ENCODE measurements around the gene DGAT2L6.
"Not testable (repeated sequence)": the region's sequence is repeated elsewhere in the genome, so short reads cannot be mapped to it uniquely, and the experiment has no call there.

The DGAT2L6 gene

GRCh38 chrX:70196961-70197720 is 19.9 kb downstream of the DGAT2L6 start:
- H3K9me3 ChIP-seq (ENCODE audit: control insufficient read depth, low read length) = no peaks in the 10 kb centered on the region
- WGBS, 2 experiments = 21 to 25% methylated on average over 9 to 10 of the region's 12 CpGs
- H3K27me3 ChIP-seq (ENCODE audit: control insufficient read depth, insufficient read depth, low read length, poor library complexity, severe bottlenecking) = no peaks in the 10 kb centered on the region
- no peaks in the 10 kb centered on the region for H3K4me1 ChIP-seq (ENCODE audit: control insufficient read depth, insufficient read depth, low read length)
- H3K27ac ChIP-seq (ENCODE audit: insufficient read depth, low read depth, low read length, poor library complexity, severe bottlenecking) = no peak overlapping the region
- H3K36me3 ChIP-seq (ENCODE audit: control insufficient read depth, insufficient read depth, low read length) = no peaks in the 10 kb centered on the region
- H3K4me3 ChIP-seq (ENCODE audit: insufficient read depth, low read depth, low read length) = no peak overlapping the region

- no peak overlapping the region for H3K4me3 ChIP-seq (ENCODE audit: insufficient read depth, low read depth, low read length)
- H3K27ac ChIP-seq (ENCODE audit: insufficient read depth, low read depth, low read length, poor library complexity, severe bottlenecking) = no peak overlapping the region
- H3K9me3 ChIP-seq (ENCODE audit: control insufficient read depth, low read length) = no peaks in the 10 kb centered on the region
- WGBS, 2 experiments = 94 to 96% methylated on average over 5 of the region's 5 CpGs
- no peaks in the 10 kb centered on the region for H3K36me3 ChIP-seq (ENCODE audit: control insufficient read depth, insufficient read depth, low read length)
- no peaks in the 10 kb centered on the region for H3K27me3 ChIP-seq (ENCODE audit: control insufficient read depth, insufficient read depth, low read length, poor library complexity, severe bottlenecking)
- no peaks in the 10 kb centered on the region for H3K4me1 ChIP-seq (ENCODE audit: control insufficient read depth, insufficient read depth, low read length)
Measured at GRCh38 chrX:70201732-70202131, 24.4 kb downstream of the DGAT2L6 start.

- Histone ChIP-seq H3K4me1 (ENCODE audit: control insufficient read depth, insufficient read depth, low read length) (no peaks in the 10 kb centered on the region), H3K27ac (ENCODE audit: insufficient read depth, low read depth, low read length, poor library complexity, severe bottlenecking) (no peak overlapping the region), H3K4me3 (ENCODE audit: insufficient read depth, low read depth, low read length) (no peak overlapping the region), H3K27me3 (ENCODE audit: control insufficient read depth, insufficient read depth, low read length, poor library complexity, severe bottlenecking) (no peaks in the 10 kb centered on the region), H3K36me3 (ENCODE audit: control insufficient read depth, insufficient read depth, low read length) (no peaks in the 10 kb centered on the region), H3K9me3 (ENCODE audit: control insufficient read depth, low read length) (no peaks in the 10 kb centered on the region)
Measured at GRCh38 chrX:70208479-70208878, 31.2 kb downstream of the DGAT2L6 start.

- H3K36me3 ChIP-seq (ENCODE audit: control insufficient read depth, insufficient read depth, low read length); H3K27me3 ChIP-seq (ENCODE audit: control insufficient read depth, insufficient read depth, low read length, poor library complexity, severe bottlenecking); H3K4me3 ChIP-seq (ENCODE audit: insufficient read depth, low read depth, low read length); H3K4me1 ChIP-seq (ENCODE audit: control insufficient read depth, insufficient read depth, low read length); H3K27ac ChIP-seq (ENCODE audit: insufficient read depth, low read depth, low read length, poor library complexity, severe bottlenecking); H3K9me3 ChIP-seq (ENCODE audit: control insufficient read depth, low read length): not testable (repeated sequence)
- WGBS, 2 experiments = 85 to 88% methylated on average over 2 to 4 of the region's 6 CpGs
Measured at GRCh38 chrX:70209570-70209969, 32.3 kb downstream of the DGAT2L6 start.

- H3K4me3 ChIP-seq (ENCODE audit: insufficient read depth, low read depth, low read length) = no peak overlapping the region
- H3K9me3 ChIP-seq (ENCODE audit: control insufficient read depth, low read length) = no peaks in the 10 kb centered on the region
- H3K27ac ChIP-seq (ENCODE audit: insufficient read depth, low read depth, low read length, poor library complexity, severe bottlenecking) = no peak overlapping the region
- H3K4me1 ChIP-seq (ENCODE audit: control insufficient read depth, insufficient read depth, low read length) = no peaks in the 10 kb centered on the region
- H3K36me3 ChIP-seq (ENCODE audit: control insufficient read depth, insufficient read depth, low read length) = no peaks in the 10 kb centered on the region
- 91 to 100% methylated on average over 4 to 5 of the region's 5 CpGs for WGBS, 2 experiments
- H3K27me3 ChIP-seq (ENCODE audit: control insufficient read depth, insufficient read depth, low read length, poor library complexity, severe bottlenecking) = no peaks in the 10 kb centered on the region
Measured at GRCh38 chrX:70219938-70220764, 42.9 kb downstream of the DGAT2L6 start.

GRCh38 chrX:70226048-70226447 is 48.8 kb downstream of the DGAT2L6 start:
- Histone ChIP-seq H3K27me3 (ENCODE audit: control insufficient read depth, insufficient read depth, low read length, poor library complexity, severe bottlenecking) (no peaks in the 10 kb centered on the region), H3K9me3 (ENCODE audit: control insufficient read depth, low read length) (no peaks in the 10 kb centered on the region), H3K4me1 (ENCODE audit: control insufficient read depth, insufficient read depth, low read length) (no peaks in the 10 kb centered on the region), H3K4me3 (ENCODE audit: insufficient read depth, low read depth, low read length) (no peak overlapping the region), H3K36me3 (ENCODE audit: control insufficient read depth, insufficient read depth, low read length) (no peaks in the 10 kb centered on the region), H3K27ac (ENCODE audit: insufficient read depth, low read depth, low read length, poor library complexity, severe bottlenecking) (no peak overlapping the region)

GRCh38 chrX:70226687-70227086 is 49.4 kb downstream of the DGAT2L6 start:
- no peaks in the 10 kb centered on the region for H3K9me3 ChIP-seq (ENCODE audit: control insufficient read depth, low read length)
- H3K4me3 ChIP-seq (ENCODE audit: insufficient read depth, low read depth, low read length) = no peak overlapping the region
- H3K27me3 ChIP-seq (ENCODE audit: control insufficient read depth, insufficient read depth, low read length, poor library complexity, severe bottlenecking) = no peaks in the 10 kb centered on the region
- no peaks in the 10 kb centered on the region for H3K4me1 ChIP-seq (ENCODE audit: control insufficient read depth, insufficient read depth, low read length)
- no peak overlapping the region for H3K27ac ChIP-seq (ENCODE audit: insufficient read depth, low read depth, low read length, poor library complexity, severe bottlenecking)
- 100% methylated on average over 1 of the region's 2 CpGs; no CpG with 5 or more reads in 1 of the 2 experiments for WGBS, 2 experiments
- no peaks in the 10 kb centered on the region for H3K36me3 ChIP-seq (ENCODE audit: control insufficient read depth, insufficient read depth, low read length)

- WGBS, 2 experiments = 89 to 95% methylated on average over 4 of the region's 4 CpGs
- no peak overlapping the region for H3K27ac ChIP-seq (ENCODE audit: insufficient read depth, low read depth, low read length, poor library complexity, severe bottlenecking)
- no peaks in the 10 kb centered on the region for H3K27me3 ChIP-seq (ENCODE audit: control insufficient read depth, insufficient read depth, low read length, poor library complexity, severe bottlenecking)
- H3K4me3 ChIP-seq (ENCODE audit: insufficient read depth, low read depth, low read length) = no peak overlapping the region
- H3K4me1 ChIP-seq (ENCODE audit: control insufficient read depth, insufficient read depth, low read length) = no peaks in the 10 kb centered on the region
- H3K9me3 ChIP-seq (ENCODE audit: control insufficient read depth, low read length) = no peaks in the 10 kb centered on the region
- no peaks in the 10 kb centered on the region for H3K36me3 ChIP-seq (ENCODE audit: control insufficient read depth, insufficient read depth, low read length)
Measured at GRCh38 chrX:70231666-70232065, 54.4 kb downstream of the DGAT2L6 start.

GRCh38 chrX:70234355-70234754 is 57.1 kb downstream of the DGAT2L6 start, which contains the start of gene AWAT1:
AWAT1 (plus strand) TSS chrX:70234655; CDS start chrX:70234696, 41 bp downstream.
- Histone ChIP-seq H3K27me3 (ENCODE audit: control insufficient read depth, insufficient read depth, low read length, poor library complexity, severe bottlenecking) (no peaks in the 10 kb centered on the region), H3K4me3 (ENCODE audit: insufficient read depth, low read depth, low read length) (no peak within 1 kb of the TSS), H3K27ac (ENCODE audit: insufficient read depth, low read depth, low read length, poor library complexity, severe bottlenecking) (no peak within 1 kb of the TSS), H3K9me3 (ENCODE audit: control insufficient read depth, low read length) (no peaks in the 10 kb centered on the region), H3K36me3 (ENCODE audit: control insufficient read depth, insufficient read depth, low read length) (no peaks in the 10 kb centered on the region), H3K4me1 (ENCODE audit: control insufficient read depth, insufficient read depth, low read length) (no peaks in the 10 kb centered on the region)
- WGBS, 2 experiments = 88 to 97% methylated on average over 3 of the region's 3 CpGs

- Histone ChIP-seq H3K4me3 (ENCODE audit: insufficient read depth, low read depth, low read length) (no peak overlapping the region), H3K9me3 (ENCODE audit: control insufficient read depth, low read length) (no peaks in the 10 kb centered on the region), H3K4me1 (ENCODE audit: control insufficient read depth, insufficient read depth, low read length) (no peaks in the 10 kb centered on the region), H3K36me3 (ENCODE audit: control insufficient read depth, insufficient read depth, low read length) (no peaks in the 10 kb centered on the region), H3K27me3 (ENCODE audit: control insufficient read depth, insufficient read depth, low read length, poor library complexity, severe bottlenecking) (no peaks in the 10 kb centered on the region), H3K27ac (ENCODE audit: insufficient read depth, low read depth, low read length, poor library complexity, severe bottlenecking) (no peak overlapping the region)
- 87 to 95% methylated on average over 1 of the region's 1 CpG for WGBS, 2 experiments
Measured at GRCh38 chrX:70240751-70241150, 63.5 kb downstream of the DGAT2L6 start.
